HepG2 (cell line): ENCODE data around the gene MID1. TPM values are rescaled to one million over a fixed set of nuclear protein-coding genes. Genes with fewer than 3 reads are reported as not detected.

ENCODE experiments used
- ATAC-seq: fragments of 200-7000 bp; cut with Tn5 transposase; 3 replicates; pipeline ENCODE4 v1.9.1; 2020; ENCODE audit warnings: mild to moderate bottlenecking, moderate library complexity
- BruUV-seq: library from RNA; stranded (reverse); fragments of 400-500 nt; replicated peaks from 2 replicates; lab custom pipeline; 2021; lab: Mats Ljungman, UMichigan
- CTCF ChIA-PET: fragments of 300-600 bp; formaldehyde crosslinking; extraction: SDS; loops from one replicate; lab custom pipeline; 2021; ENCODE audit warnings: low total read pairs, inconsistent platforms, low intra/inter-chr PET ratio; lab: Yijun Ruan, JAX
- POLR2A ChIA-PET: fragments of 350-600 bp; sonication (Branson Sonifier 250); formaldehyde crosslinking; loops from one replicate; lab custom pipeline; 2020; ENCODE audit warnings: antibody characterized with exemption, inconsistent platforms; lab: Yijun Ruan, JAX
- DNase-seq: peaks from one replicate; pipeline ENCODE4 v3.0.0-alpha.2; 2015; ENCODE audit warnings: low spot score
- FAIRE-seq: peaks from 3 replicates; lab custom pipeline; 2011; peaks lifted over from hg19 to GRCh38; lab: Jason Lieb, UNC
- H2AFZ ChIP-seq: one replicate; pipeline ENCODE4 v1.6.1; 2011; ENCODE audit warnings: low read length, inconsistent platforms
- H3K27ac ChIP-seq: fragments of 300-600 bp; 3 replicates; pipeline ENCODE4 v1.8.0; 2011; ENCODE audit warnings: mixed run types, mild to moderate bottlenecking, mixed read lengths, low read length, inconsistent platforms; ENCODE audit not compliant: insufficient read depth; ENCODE audit errors: extremely low read length
- H3K27me3 ChIP-seq, 2 experiments: fragments of 200-600 bp in 1 of 2; 2 replicates in 1 of 2; 3 replicates in 1 of 2; pipeline versions ENCODE4 v1.6.0 to v1.8.0; 2011; ENCODE audit warnings: low read length in 2 of 2, mild to moderate bottlenecking in 2 of 2, moderate library complexity in 2 of 2, inconsistent platforms in 1 of 2; ENCODE audit not compliant: insufficient read depth in 2 of 2, control insufficient read depth in 1 of 2
- H3K36me3 ChIP-seq, 2 experiments: fragments of 200-600 bp in 1 of 2; replicated peaks in 1 of 2; 2 replicates in 1 of 2; 3 replicates in 1 of 2; pipeline versions ENCODE4 v1.5.1 to v1.8.0; 2011; ENCODE audit warnings: low read length in 2 of 2, inconsistent platforms in 1 of 2; ENCODE audit not compliant: insufficient read depth in 2 of 2, control insufficient read depth in 1 of 2
- H3K4me1 ChIP-seq: 2 replicates; pipeline ENCODE4 v1.5.1; 2012; ENCODE audit warnings: low read length, inconsistent platforms; ENCODE audit not compliant: insufficient read depth
- H3K4me2 ChIP-seq: 2 replicates; pipeline ENCODE4 v1.6.0; 2011; ENCODE audit warnings: low read depth, low read length, inconsistent platforms
- H3K4me3 ChIP-seq, 3 experiments: fragments of 200-600 bp in 1 of 3; sonication (generic), shearing (Covaris generic) in 1 of 3; replicated peaks in 1 of 3; 2 replicates each; pipeline ENCODE4 v1.5.1; 2011 to 2016; ENCODE audit warnings: low read length in 3 of 3, inconsistent platforms in 2 of 3, low read depth in 2 of 3, mild to moderate bottlenecking in 2 of 3, control low read depth in 1 of 3, mixed read lengths in 1 of 3; ENCODE audit not compliant: insufficient read depth in 1 of 3
- H3K79me2 ChIP-seq: one replicate; pipeline ENCODE4 v1.6.1; 2011; ENCODE audit warnings: low read length, inconsistent platforms; ENCODE audit not compliant: insufficient read depth
- H3K9ac ChIP-seq: 2 replicates; pipeline ENCODE4 v1.6.0; 2011; ENCODE audit warnings: mild to moderate bottlenecking, low read depth, low read length, inconsistent platforms; ENCODE audit not compliant: insufficient read depth
- H3K9me3 ChIP-seq: 2 replicates; pipeline ENCODE4 v1.5.1; 2012; ENCODE audit warnings: mild to moderate bottlenecking, low read length
- H4K20me1 ChIP-seq: 2 replicates; pipeline ENCODE4 v1.6.0; 2011; ENCODE audit warnings: inconsistent platforms, mild to moderate bottlenecking, low read length, moderate library complexity; ENCODE audit not compliant: insufficient read depth
- GLI4 ChIP-seq: sonication (generic); formaldehyde crosslinking; IDR thresholded peaks from 2 replicates; pipeline ENCODE4 v1.5.1; 2020; ENCODE audit warnings: missing genetic modification reagents, mild to moderate bottlenecking, moderate library complexity, borderline replicate concordance
- HNRNPK ChIP-seq: fragments of 200-400 bp; formaldehyde crosslinking; IDR thresholded peaks from 2 replicates; pipeline ENCODE4 v1.6.1; 2018; ENCODE audit warnings: low read length, low read depth, moderate library complexity, mild to moderate bottlenecking; ENCODE audit not compliant: poor library complexity, severe bottlenecking
- MYC ChIP-seq: sonication (generic); formaldehyde crosslinking; IDR thresholded peaks from 2 replicates; pipeline ENCODE4 v1.9.0; 2021; ENCODE audit warnings: missing genetic modification reagents, borderline replicate concordance
- NFE2 ChIP-seq: sonication (generic); formaldehyde crosslinking; IDR thresholded peaks from 2 replicates; pipeline ENCODE4 v1.4.0; 2020; ENCODE audit warnings: missing genetic modification reagents
- PHF5A ChIP-seq: IDR thresholded peaks from one replicate; pipeline ENCODE4 v1.6.1; 2018; ENCODE audit warnings: low read depth, missing genetic modification reagents; ENCODE audit not compliant: unreplicated experiment
- RFX5 ChIP-seq: IDR thresholded peaks from 2 replicates; pipeline ENCODE4 v1.6.1; 2011; ENCODE audit warnings: low read depth, low read length, improper control_type of control experiment
- ZFP82 ChIP-seq: sonication (generic); formaldehyde crosslinking; IDR thresholded peaks from 2 replicates; pipeline ENCODE4 v1.5.1; 2020; ENCODE audit warnings: mild to moderate bottlenecking, missing genetic modification reagents, borderline replicate concordance
- ZNF17 ChIP-seq: sonication (generic); formaldehyde crosslinking; IDR thresholded peaks from 2 replicates; pipeline ENCODE4 v1.5.0; 2020; ENCODE audit warnings: mild to moderate bottlenecking, missing genetic modification reagents
- ZNF496 ChIP-seq: sonication (generic); formaldehyde crosslinking; IDR thresholded peaks from 2 replicates; pipeline ENCODE4 v1.8.1; 2023; ENCODE audit warnings: mild to moderate bottlenecking, moderate library complexity, missing genetic modification reagents; ENCODE audit not compliant: insufficient replicate concordance
- ZNF501 ChIP-seq: sonication (generic); formaldehyde crosslinking; IDR thresholded peaks from 2 replicates; pipeline ENCODE4 v1.5.1; 2020; ENCODE audit warnings: mild to moderate bottlenecking, moderate library complexity, missing genetic modification reagents
- ZNF552 ChIP-seq: sonication (generic); formaldehyde crosslinking; IDR thresholded peaks from 2 replicates; pipeline ENCODE4 v1.9.0; 2022; ENCODE audit warnings: missing genetic modification reagents, mild to moderate bottlenecking, borderline replicate concordance
- ZNF619 ChIP-seq: sonication (generic); formaldehyde crosslinking; IDR thresholded peaks from 2 replicates; pipeline ENCODE4 v1.4.0; 2020; ENCODE audit warnings: mild to moderate bottlenecking, missing genetic modification reagents
- ZNF878 ChIP-seq: sonication (generic); formaldehyde crosslinking; IDR thresholded peaks from 2 replicates; pipeline ENCODE4 v1.8.1; 2023; ENCODE audit warnings: mild to moderate bottlenecking, missing genetic modification reagents, moderate library complexity
- WGBS: methylation state at CpG from one replicate; pipeline ENCODE4 v1.1.6; 2017; ENCODE audit warnings: low lambda C conversion rate; 5-methylcytosine and 5-hydroxymethylcytosine counted together
- in situ Hi-C: cut with HindIII; loops from 2 replicates; pipeline ENCODE4 v1.10.0; 2017; ENCODE audit warnings: low pct_unique_long_range_greater_than_20kb; ENCODE audit not compliant: extremely low pct_ligation_motif_present
- intact Hi-C: fragments of 100-400 bp; cut with micrococcal nuclease; formaldehyde crosslinking; loops from one replicate; pipeline ENCODE4 v1.10.0; 2022; ENCODE audit not compliant: unreplicated experiment
- polyA plus RNA-seq, 8 experiments: library from polyadenylated mRNA; depleted of rRNA in 3 of 8; stranded (reverse) in 7 of 8; unstranded in 1 of 8; fragments of >200 nt; fragmentation: Illumina TruSeq in 4 of 8; extraction: Trizol in 4 of 8; gene quantifications; 2 replicates each; pipeline versions ENCODE4 v1.2.1 to v1.2.3, GENCODE V29; 2011 to 2016; ENCODE audit warnings: low read depth in 4 of 8, missing spikeins in 1 of 8, mixed read lengths in 1 of 8; ENCODE audit not compliant: insufficient read depth in 1 of 8
- total RNA-seq, 5 experiments: library from RNA; depleted of rRNA; stranded (reverse); fragments of >200 nt; fragmentation: Illumina TruSeq; extraction: Trizol; gene quantifications; 2 replicates each; pipeline ENCODE4 v1.2.3, GENCODE V29; 2016; ENCODE audit warnings: low read depth in 1 of 5
- TF ChIP-seq, protein P1 (sequence below): IDR thresholded peaks from 2 replicates; pipeline ENCODE4 v1.6.1; 2018; ENCODE audit warnings: missing genetic modification reagents, mild to moderate bottlenecking, missing compliant biosample characterization

Gene MID1
- total and polyA plus RNA-seq, 2 of the 13 experiments (the other 11 are each of a cell fraction or from before 2014, with no cell fraction given), result 0.86 to 1.1 TPM

DNA sequence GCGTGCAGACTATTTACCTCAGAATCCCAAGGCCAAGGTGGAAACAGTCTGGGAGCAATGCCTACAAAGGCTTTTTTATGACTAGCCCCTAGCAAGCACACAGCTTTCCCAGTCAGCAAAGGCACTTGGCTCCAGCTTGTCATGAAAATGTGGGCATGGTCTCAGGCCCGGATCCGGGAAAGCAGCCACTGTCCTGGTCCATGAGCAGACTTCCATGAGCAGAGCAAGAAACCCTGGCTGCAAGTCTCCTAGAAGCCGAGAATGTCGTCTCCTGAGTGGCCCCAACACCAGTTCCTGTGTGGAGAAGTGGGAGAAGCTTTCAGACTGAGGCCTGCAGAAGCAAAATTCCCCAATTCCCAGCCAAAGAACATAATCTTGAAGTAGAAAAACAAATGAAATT lies 190.5 kb downstream of the MID1 start:
- ATAC-seq, result no peak
- no peak overlapping the region for H3K4me2 ChIP-seq
- intact Hi-C loops (no loop called here), in situ Hi-C loops (no loop called here)
- BruUV-seq, result no TSS peak
- no peaks in the 10 kb centered on the region for H3K4me1 ChIP-seq
- no peaks in the 10 kb centered on the region for H3K9me3 ChIP-seq
- no peak overlapping the region for H3K9ac ChIP-seq
- no peak overlapping the region for H3K4me3 ChIP-seq
- ChIA-PET POLR2A (no interaction called here), CTCF (no interaction called here)
- H3K79me2 ChIP-seq, result no peaks in the 10 kb centered on the region
- H3K36me3 ChIP-seq, result no peaks in the 10 kb centered on the region
- no peak for DNase-seq
- H2AFZ ChIP-seq, result no peak overlapping the region
- no peaks in the 10 kb centered on the region for H4K20me1 ChIP-seq
- H3K27me3 ChIP-seq, result no peaks in the 10 kb centered on the region
- TF ChIP-seq NFE2 (CRISPR knock-in tag) (no peak), ZNF552 (CRISPR knock-in tag) (no peak), ZNF496 (CRISPR knock-in tag) (no peak), ZNF878 (CRISPR knock-in tag) (no peak), ZNF619 (CRISPR knock-in tag) (no peak), ZFP82 (no peak), MYC (CRISPR knock-in tag) (no peak), RFX5 (no peak)
- TF ChIP-seq, protein P1, sequence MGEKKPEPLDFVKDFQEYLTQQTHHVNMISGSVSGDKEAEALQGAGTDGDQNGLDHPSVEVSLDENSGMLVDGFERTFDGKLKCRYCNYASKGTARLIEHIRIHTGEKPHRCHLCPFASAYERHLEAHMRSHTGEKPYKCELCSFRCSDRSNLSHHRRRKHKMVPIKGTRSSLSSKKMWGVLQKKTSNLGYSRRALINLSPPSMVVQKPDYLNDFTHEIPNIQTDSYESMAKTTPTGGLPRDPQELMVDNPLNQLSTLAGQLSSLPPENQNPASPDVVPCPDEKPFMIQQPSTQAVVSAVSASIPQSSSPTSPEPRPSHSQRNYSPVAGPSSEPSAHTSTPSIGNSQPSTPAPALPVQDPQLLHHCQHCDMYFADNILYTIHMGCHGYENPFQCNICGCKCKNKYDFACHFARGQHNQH (CRISPR knock-in tag), result no peak
- H3K27ac ChIP-seq, result no peak overlapping the region
- WGBS, result 0% methylated on average over 1 of the region's 5 CpGs
- FAIRE-seq, result no peak

GRCh38 chrX:10427249-10427648 lies 193.1 kb downstream of the MID1 start:
- TF ChIP-seq GLI4 (CRISPR knock-in tag), result no peak
- TF ChIP-seq PHF5A (CRISPR knock-in tag), result no peak
- no peak for TF ChIP-seq ZNF501 (CRISPR knock-in tag)
- TF ChIP-seq HNRNPK, result no peak
- no peak for TF ChIP-seq ZNF17 (CRISPR knock-in tag)
- no peaks in the 10 kb centered on the region for H3K36me3 ChIP-seq
- H4K20me1 ChIP-seq, result no peaks in the 10 kb centered on the region
- no peak overlapping the region for H3K9ac ChIP-seq
- in situ Hi-C loops (no loop called here), intact Hi-C loops (no loop called here)
- no peaks in the 10 kb centered on the region for H3K27me3 ChIP-seq
- FAIRE-seq (no peak), ATAC-seq (no peak), DNase-seq (no peak)
- no TSS peak for BruUV-seq
- H3K4me2 ChIP-seq, result no peak overlapping the region
- no peaks in the 10 kb centered on the region for H3K4me1 ChIP-seq
- no peak overlapping the region for H3K27ac ChIP-seq
- H3K4me3 ChIP-seq, result no peak overlapping the region
- H2AFZ ChIP-seq, result no peak overlapping the region
- no peaks in the 10 kb centered on the region for H3K9me3 ChIP-seq
- CTCF ChIA-PET, result no interaction called here
- no peaks in the 10 kb centered on the region for H3K79me2 ChIP-seq
- POLR2A ChIA-PET, result no interaction called here
